Central memory CD8-positive, alpha-beta T cell (primary cell): ENCODE measurements around the gene SHC2.

ENCODE experiments used
- ATAC-seq: fragments of 150-1000 bp; cut with Tn5 transposase; replicated peaks from 2 replicates; pipeline ENCODE4 v1.10.0; 2022; ENCODE audit warnings: mild to moderate bottlenecking, moderate FRiP score, moderate number of reproducible peaks; ENCODE audit not compliant: poor library complexity, severe bottlenecking; ENCODE audit errors: extremely low read depth
- DNase-seq, 2 donors: peaks; one replicate each; pipeline ENCODE4 v3.0.0; 2021; ENCODE audit warnings: low spot score in 2 of 2
- H3K27ac Mint-ChIP-seq: one replicate; pipeline ENCODE4 v1.8.0; 2022; ENCODE audit warnings: low read depth, mild to moderate bottlenecking, moderate library complexity, mixed read lengths
- H3K27me3 Mint-ChIP-seq: one replicate; pipeline ENCODE4 v1.8.0; 2022; ENCODE audit warnings: mixed read lengths
- H3K36me3 Mint-ChIP-seq: one replicate; pipeline ENCODE4 v1.8.0; 2022; ENCODE audit warnings: mild to moderate bottlenecking, moderate library complexity, mixed read lengths; ENCODE audit not compliant: insufficient read depth
- H3K4me1 Mint-ChIP-seq: one replicate; pipeline ENCODE4 v1.8.0; 2022; ENCODE audit warnings: mixed read lengths
- H3K4me3 Mint-ChIP-seq: one replicate; pipeline ENCODE4 v1.8.0; 2022; ENCODE audit warnings: mild to moderate bottlenecking, moderate library complexity, mixed read lengths
- H3K9me3 Mint-ChIP-seq: one replicate; pipeline ENCODE4 v1.8.0; 2022; ENCODE audit warnings: mixed read lengths

SHC2 gene

GRCh38 chr19:496986-497385, 36.2 kb upstream of the SHC2 start:
- Mint-ChIP-seq H3K4me1 (peaks cover 18% of the 10 kb centered on the region), H3K4me3 (no peak overlapping the region)

GRCh38 chr19:496112-496665, 35.4 kb upstream of the SHC2 start, which contains the start of gene MADCAM1:
MADCAM1 (plus strand) TSS chr19:496486; CDS start chr19:496500, 14 bp downstream.
- H3K9me3 Mint-ChIP-seq = no peaks in the 10 kb centered on the region
- peaks cover 18% of the 10 kb centered on the region for H3K4me1 Mint-ChIP-seq
- H3K27ac Mint-ChIP-seq = no peak within 1 kb of the TSS
- DNase-seq = no peak
- ATAC-seq = no peak
- peaks cover 2% of the 10 kb centered on the region for H3K36me3 Mint-ChIP-seq
- no peak within 1 kb of the TSS for H3K4me3 Mint-ChIP-seq
- peaks cover 19% of the 10 kb centered on the region for H3K27me3 Mint-ChIP-seq

More at GRCh38 chr19:496986-497385, 36.2 kb upstream of the SHC2 start:
- no peak overlapping the region for H3K27ac Mint-ChIP-seq
- peaks cover 19% of the 10 kb centered on the region for H3K27me3 Mint-ChIP-seq
- DNase-seq (no peak), ATAC-seq (no peak)
- H3K9me3 Mint-ChIP-seq = no peaks in the 10 kb centered on the region
- H3K36me3 Mint-ChIP-seq = peaks cover 2% of the 10 kb centered on the region

- no peak overlapping the region for H3K27ac Mint-ChIP-seq
- ATAC-seq = no peak
Measured at GRCh38 chr19:495402-496111, 34.7 kb upstream of the SHC2 start.

GRCh38 chr19:495081-495401, 34.2 kb upstream of the SHC2 start:
- H3K36me3 Mint-ChIP-seq = peaks cover 2% of the 10 kb centered on the region
- H3K27me3 Mint-ChIP-seq = peaks cover 19% of the 10 kb centered on the region
- H3K9me3 Mint-ChIP-seq = no peaks in the 10 kb centered on the region
- H3K4me3 Mint-ChIP-seq = no peak overlapping the region
- no peak overlapping the region for H3K27ac Mint-ChIP-seq
- peaks cover 18% of the 10 kb centered on the region for H3K4me1 Mint-ChIP-seq
- DNase-seq (no peak), ATAC-seq (no peak)

More at GRCh38 chr19:495402-496111, 34.7 kb upstream of the SHC2 start:
- Mint-ChIP-seq H3K27me3 (peaks cover 19% of the 10 kb centered on the region), H3K9me3 (no peaks in the 10 kb centered on the region), H3K4me1 (peaks cover 18% of the 10 kb centered on the region), H3K36me3 (peaks cover 2% of the 10 kb centered on the region), H3K4me3 (no peak overlapping the region)
- peak in 1 of 2 donors; percentile 25 for DNase-seq

- no peak overlapping the region for H3K4me3 Mint-ChIP-seq
- peaks cover 21% of the 10 kb centered on the region for H3K4me1 Mint-ChIP-seq
- peaks cover 17% of the 10 kb centered on the region for H3K27me3 Mint-ChIP-seq
- H3K9me3 Mint-ChIP-seq = no peaks in the 10 kb centered on the region
- ATAC-seq (no peak), DNase-seq (no peak)
- peaks cover 4% of the 10 kb centered on the region for H3K36me3 Mint-ChIP-seq
- H3K27ac Mint-ChIP-seq = peak overlapping the region; percentile 82
Measured at GRCh38 chr19:494171-495080, 33.6 kb upstream of the SHC2 start.

GRCh38 chr19:493391-494170, 32.7 kb upstream of the SHC2 start:
- peaks cover 5% of the 10 kb centered on the region for H3K36me3 Mint-ChIP-seq
- no peak overlapping the region for H3K4me3 Mint-ChIP-seq
- peaks cover 8% of the 10 kb centered on the region for H3K27me3 Mint-ChIP-seq
- H3K27ac Mint-ChIP-seq = peak overlapping the region; percentile 82
- ATAC-seq = no peak
- DNase-seq = no peak
- H3K9me3 Mint-ChIP-seq = no peaks in the 10 kb centered on the region
- peaks cover 17% of the 10 kb centered on the region for H3K4me1 Mint-ChIP-seq

- peaks cover 12% of the 10 kb centered on the region for H3K4me1 Mint-ChIP-seq
- ATAC-seq (no peak), DNase-seq (no peak)
- H3K36me3 Mint-ChIP-seq = peaks cover 8% of the 10 kb centered on the region
- no peak overlapping the region for H3K4me3 Mint-ChIP-seq
- no peaks in the 10 kb centered on the region for H3K27me3 Mint-ChIP-seq
- no peaks in the 10 kb centered on the region for H3K9me3 Mint-ChIP-seq
- H3K27ac Mint-ChIP-seq = peak overlapping the region; percentile 82
Measured at GRCh38 chr19:492091-492531, 31.3 kb upstream of the SHC2 start.

GRCh38 chr19:491146-491741, 30.4 kb upstream of the SHC2 start:
- DNase-seq (no peak), ATAC-seq (no peak)
- Mint-ChIP-seq H3K36me3 (peaks cover 8% of the 10 kb centered on the region), H3K27me3 (peaks cover 1% of the 10 kb centered on the region), H3K4me1 (peaks cover 12% of the 10 kb centered on the region), H3K9me3 (no peaks in the 10 kb centered on the region), H3K4me3 (no peak overlapping the region), H3K27ac (no peak overlapping the region)

- H3K4me3 Mint-ChIP-seq = peak overlapping the region; percentile 76
- no peak for ATAC-seq
- H3K27ac Mint-ChIP-seq = peak overlapping the region; percentile 74
Measured at GRCh38 chr19:489418-490196, 28.8 kb upstream of the SHC2 start.

GRCh38 chr19:488505-489417, 27.9 kb upstream of the SHC2 start:
- Mint-ChIP-seq H3K4me3 (peak overlapping the region; percentile 76), H3K4me1 (peaks cover 9% of the 10 kb centered on the region), H3K27ac (peak overlapping the region; percentile 74), H3K9me3 (no peaks in the 10 kb centered on the region), H3K36me3 (peaks cover 6% of the 10 kb centered on the region), H3K27me3 (peaks cover 9% of the 10 kb centered on the region)
- DNase-seq = peak; percentile 82 to 84
- ATAC-seq = peak; percentile 94

More at GRCh38 chr19:489418-490196, 28.8 kb upstream of the SHC2 start:
- H3K9me3 Mint-ChIP-seq = no peaks in the 10 kb centered on the region
- peaks cover 9% of the 10 kb centered on the region for H3K27me3 Mint-ChIP-seq
- H3K36me3 Mint-ChIP-seq = peaks cover 6% of the 10 kb centered on the region
- H3K4me1 Mint-ChIP-seq = peaks cover 12% of the 10 kb centered on the region
- DNase-seq = no peak
